Sigmoid colon (tissue), 4 donors: Measurements from ENCODE around the gene NPPC.

Source experiments
- CTCF ChIP-seq, 4 experiments: fragments of 450-650 bp in 3 of 4; fragments of 200-600 bp in 1 of 4; IDR thresholded peaks; one replicate each; pipeline ENCODE4 v1.5.1; 2016 to 2019; ENCODE audit warnings: antibody characterized with exemption in 4 of 4, mild to moderate bottlenecking in 3 of 4, moderate library complexity in 2 of 4
- EP300 ChIP-seq, 4 donors: sonication (generic); formaldehyde crosslinking; IDR thresholded peaks; one replicate each; pipeline ENCODE4 v1.6.1; 2017; ENCODE audit warnings: antibody characterized with exemption in 4 of 4
- POLR2A ChIP-seq, 2 donors: fragments of 450-650 bp; IDR thresholded peaks; one replicate each; pipeline ENCODE4 v1.6.1; 2016; ENCODE audit warnings: antibody characterized with exemption in 2 of 2, mild to moderate bottlenecking in 2 of 2, moderate library complexity in 2 of 2
- POLR2AphosphoS5 ChIP-seq, 4 donors: sonication (generic); formaldehyde crosslinking; IDR thresholded peaks; one replicate each; pipeline ENCODE4 v1.6.1; 2017; ENCODE audit warnings: antibody characterized with exemption in 4 of 4

DNA sequence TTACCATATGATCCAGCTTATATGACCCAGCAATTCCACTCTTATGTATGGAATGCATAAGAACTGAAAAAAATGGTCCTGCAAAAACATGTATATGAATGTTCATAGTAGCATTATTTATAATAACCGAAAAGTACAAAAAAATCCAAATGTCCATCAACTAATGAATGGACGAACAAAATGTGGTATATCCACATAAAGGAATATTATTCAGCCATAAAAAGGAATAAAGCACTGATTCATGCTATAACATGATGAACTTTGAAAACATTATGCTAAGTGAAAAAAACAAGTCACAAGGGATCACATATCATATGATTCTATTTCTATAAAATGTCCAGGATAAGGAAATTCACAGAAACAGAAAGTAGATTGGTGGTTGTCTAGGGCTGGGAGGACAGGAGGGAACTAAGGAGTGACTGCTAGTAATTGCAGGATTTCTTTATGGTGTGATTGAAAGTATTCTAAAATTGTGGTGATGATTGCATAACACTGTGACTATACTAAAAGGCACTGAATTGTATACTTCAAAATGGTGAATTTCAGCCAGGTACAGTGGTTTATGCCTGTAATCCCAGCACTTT is 25.3 kb upstream of the NPPC start:
- TF ChIP-seq POLR2A (IDR thresholded peaks at IDR 0.05) (no peak), CTCF (IDR thresholded peaks at IDR 0.05) (no peak), EP300 (IDR thresholded peaks at IDR 0.05) (no peak), POLR2AphosphoS5 (IDR thresholded peaks at IDR 0.05) (no peak)
